Erythroblast (primary cell): ENCODE data around the gene KCNH1.

ENCODE experiments used
- GATA1 ChIP-seq: IDR thresholded peaks from 2 replicates; pipeline ENCODE4 v1.6.1; 2011; ENCODE audit warnings: low read depth, mild to moderate bottlenecking, control low read depth, low read length, moderate library complexity
- POLR2A ChIP-seq: IDR thresholded peaks from 2 replicates; pipeline ENCODE4 v1.6.1; 2011; ENCODE audit warnings: mild to moderate bottlenecking, low read length

- TF ChIP-seq POLR2A (no peak), GATA1 (no peak)
These were observed 424.2 kb downstream of the KCNH1 start for GRCh38 chr1:210709701-210710100.
